IPS-18c (cell line): ENCODE data around the gene RNF208.

Experiments
- H3K4me3 ChIP-seq: 2 replicates; pipeline ENCODE4 v1.7.0; 2013; ENCODE audit warnings: low read depth, mild to moderate bottlenecking, low read length, moderate library complexity; ENCODE audit not compliant: insufficient read depth
- H3K9me3 ChIP-seq: one replicate; pipeline ENCODE4 v1.6.1; 2013; ENCODE audit warnings: mild to moderate bottlenecking, low read length, moderate library complexity; ENCODE audit not compliant: control insufficient read depth, insufficient read depth

RNF208 gene

GRCh38 chr9:137255448-137256114 is 33.5 kb upstream of the RNF208 start:
- Histone ChIP-seq H3K9me3 (no peaks in the 10 kb centered on the region), H3K4me3 (peak overlapping the region; percentile 89)

GRCh38 chr9:137254624-137255447 is 32.8 kb upstream of the RNF208 start, which contains the start of gene NELFB:
NELFB (plus strand) TSS chr9:137255327.
- peak within 1 kb of the TSS; percentile 89 for H3K4me3 ChIP-seq
- H3K9me3 ChIP-seq, result no peaks in the 10 kb centered on the region

DNA sequence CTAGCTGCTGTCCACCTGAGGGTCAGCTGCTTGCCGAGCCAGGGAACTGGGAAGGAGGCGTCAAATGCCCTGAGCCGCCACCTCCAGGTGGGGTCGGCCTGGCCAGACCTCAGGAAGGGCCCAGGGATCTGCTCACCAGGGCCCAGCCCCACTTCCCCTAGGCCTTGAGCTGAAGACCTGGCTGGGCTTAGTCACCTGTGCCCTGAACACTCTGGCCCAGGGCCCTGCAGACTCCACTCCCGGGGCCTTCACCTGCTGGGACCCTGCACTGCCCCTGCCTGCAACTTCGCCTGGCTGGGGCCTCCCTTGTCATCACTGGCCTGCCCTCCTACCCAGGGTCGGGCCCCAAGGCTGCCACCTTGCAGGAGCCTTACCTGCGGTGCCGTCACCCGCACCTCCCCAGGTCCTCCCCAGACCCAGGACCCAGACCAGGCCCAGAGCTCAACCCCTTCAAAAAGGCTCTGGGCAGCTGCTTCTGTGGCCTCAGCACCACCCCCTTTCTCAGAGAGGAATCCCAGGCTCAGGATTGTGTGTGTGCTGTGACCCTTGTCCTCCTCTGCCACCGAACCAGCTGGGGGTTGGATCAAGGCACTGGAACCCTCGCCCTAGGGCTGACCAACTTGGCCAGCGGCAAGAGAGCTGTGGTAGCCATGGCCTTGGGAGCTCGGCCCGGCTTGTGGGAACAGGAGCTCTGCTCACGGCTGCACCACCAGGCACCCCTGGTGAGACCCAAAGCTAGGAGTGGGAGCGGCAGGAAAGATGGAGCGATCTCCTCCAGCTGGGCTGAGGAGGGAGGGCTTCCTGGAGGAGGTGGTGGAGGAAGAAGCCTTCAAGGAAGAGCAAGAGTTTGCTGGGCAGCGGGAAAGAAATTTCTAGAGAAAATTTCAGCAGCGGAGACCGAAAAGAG is 31.9 kb upstream of the RNF208 start:
- no peaks in the 10 kb centered on the region for H3K9me3 ChIP-seq
- peak overlapping the region; percentile 76 for H3K4me3 ChIP-seq

- Histone ChIP-seq H3K9me3 (peaks cover 2% of the 10 kb centered on the region), H3K4me3 (no peak overlapping the region)
Observed at GRCh38 chr9:137252555-137253506, 30.8 kb upstream of the RNF208 start.

DNA sequence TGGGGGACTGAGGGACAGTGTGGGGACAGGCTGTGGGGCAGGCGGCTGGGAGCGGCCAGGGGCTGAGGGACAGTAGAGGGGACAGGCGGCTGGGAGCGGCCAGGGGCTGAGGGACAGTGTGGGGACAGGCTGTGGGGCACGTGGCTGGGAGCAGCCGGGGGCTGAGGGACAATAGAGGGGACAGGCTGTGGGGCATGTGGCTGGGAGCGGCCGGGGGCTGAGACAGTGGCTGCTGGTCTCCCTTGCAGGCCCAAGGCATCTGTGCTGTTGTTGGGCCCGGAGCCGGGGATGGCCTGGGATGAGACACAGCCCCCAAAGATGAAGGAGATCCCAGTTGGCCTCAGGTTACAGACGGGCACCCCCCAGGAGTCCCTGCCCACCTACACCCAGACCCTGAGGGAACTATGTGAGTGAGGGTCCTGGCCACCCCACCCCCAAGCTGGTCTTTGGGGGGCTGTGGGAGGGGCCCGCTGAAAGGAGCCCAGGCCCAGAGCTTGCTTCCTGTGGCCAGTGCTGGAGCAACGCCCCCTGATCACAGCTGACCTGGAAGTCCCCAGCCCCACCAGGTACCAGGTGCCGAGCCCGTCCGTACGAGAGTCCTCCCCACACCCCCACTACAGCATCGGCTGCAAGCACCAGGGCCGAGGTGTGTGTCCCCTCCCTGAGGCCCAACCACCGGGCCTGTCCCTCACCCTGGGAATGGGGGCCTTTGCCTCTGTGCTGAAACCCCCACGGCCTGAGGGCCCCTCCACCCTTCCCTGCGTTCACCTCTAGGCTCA is 29.6 kb upstream of the RNF208 start:
- Histone ChIP-seq H3K9me3 (peaks cover 2% of the 10 kb centered on the region), H3K4me3 (no peak overlapping the region)

GRCh38 chr9:137251194-137251461 is 29.1 kb upstream of the RNF208 start, which contains the start of gene STPG3:
STPG3 (plus strand) TSS chr9:137251286; CDS start chr9:137251287, 1 bp downstream.
- peaks cover 2% of the 10 kb centered on the region for H3K9me3 ChIP-seq
- no peak within 1 kb of the TSS for H3K4me3 ChIP-seq

DNA sequence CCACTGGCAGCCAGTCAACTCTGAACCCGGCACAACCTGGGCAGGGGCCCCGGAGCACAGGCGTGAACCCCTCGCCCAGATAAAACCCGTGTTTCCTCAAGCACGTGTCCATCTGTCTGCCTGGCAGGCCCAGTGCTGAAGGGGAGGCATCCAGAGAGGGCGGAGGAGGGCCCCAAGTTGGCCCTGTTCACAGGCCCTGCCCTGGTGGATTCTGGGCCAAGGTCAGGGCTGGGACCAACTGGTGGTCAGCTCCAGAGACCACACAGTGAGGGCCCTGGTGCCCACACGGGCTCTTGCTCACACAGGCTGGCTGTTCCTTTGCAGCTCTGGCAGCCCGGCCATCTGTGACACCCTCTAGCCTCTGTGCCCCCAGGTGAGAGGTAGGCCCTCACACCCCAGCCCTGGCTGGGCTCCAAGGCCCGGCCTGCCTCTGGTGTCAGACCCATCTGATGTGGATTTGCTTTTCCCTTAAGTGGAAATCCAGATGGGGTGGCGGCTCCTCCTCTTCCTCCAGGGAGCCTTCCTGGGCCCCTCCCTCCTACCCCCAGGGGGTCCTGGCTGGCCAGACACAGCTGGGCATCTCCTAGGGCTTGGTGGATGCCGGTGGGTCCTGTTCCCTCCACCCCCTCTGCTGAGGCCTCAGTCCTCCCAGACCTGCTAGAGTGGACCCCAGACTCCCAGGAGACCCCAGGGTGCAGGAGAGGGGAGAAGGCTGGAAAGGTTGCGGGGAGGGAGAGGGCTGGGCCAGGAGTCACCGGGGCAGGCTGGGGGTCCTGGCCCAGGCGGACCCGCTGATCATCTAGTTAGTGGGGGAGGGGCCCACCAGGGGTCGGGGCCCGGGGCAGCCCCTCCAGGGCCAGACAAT is 28.5 kb upstream of the RNF208 start:
- Histone ChIP-seq H3K9me3 (peaks cover 2% of the 10 kb centered on the region), H3K4me3 (no peak overlapping the region)

DNA sequence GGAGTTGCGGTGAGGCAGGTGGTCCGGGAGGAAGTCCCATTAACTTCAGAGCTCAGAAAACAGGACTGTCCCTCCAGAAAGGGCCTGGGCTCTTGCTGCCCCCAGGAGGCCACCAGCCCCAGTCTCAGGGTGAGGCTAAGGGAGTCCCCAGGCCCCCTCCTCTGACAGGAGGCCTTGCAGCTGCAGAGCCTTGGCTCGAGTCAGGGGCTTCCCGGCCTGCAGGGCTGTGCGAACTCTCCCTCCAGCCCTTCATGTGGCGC is 25.8 kb upstream of the RNF208 start:
- H3K9me3 ChIP-seq, result peaks cover 2% of the 10 kb centered on the region
- H3K4me3 ChIP-seq, result no peak overlapping the region

DNA sequence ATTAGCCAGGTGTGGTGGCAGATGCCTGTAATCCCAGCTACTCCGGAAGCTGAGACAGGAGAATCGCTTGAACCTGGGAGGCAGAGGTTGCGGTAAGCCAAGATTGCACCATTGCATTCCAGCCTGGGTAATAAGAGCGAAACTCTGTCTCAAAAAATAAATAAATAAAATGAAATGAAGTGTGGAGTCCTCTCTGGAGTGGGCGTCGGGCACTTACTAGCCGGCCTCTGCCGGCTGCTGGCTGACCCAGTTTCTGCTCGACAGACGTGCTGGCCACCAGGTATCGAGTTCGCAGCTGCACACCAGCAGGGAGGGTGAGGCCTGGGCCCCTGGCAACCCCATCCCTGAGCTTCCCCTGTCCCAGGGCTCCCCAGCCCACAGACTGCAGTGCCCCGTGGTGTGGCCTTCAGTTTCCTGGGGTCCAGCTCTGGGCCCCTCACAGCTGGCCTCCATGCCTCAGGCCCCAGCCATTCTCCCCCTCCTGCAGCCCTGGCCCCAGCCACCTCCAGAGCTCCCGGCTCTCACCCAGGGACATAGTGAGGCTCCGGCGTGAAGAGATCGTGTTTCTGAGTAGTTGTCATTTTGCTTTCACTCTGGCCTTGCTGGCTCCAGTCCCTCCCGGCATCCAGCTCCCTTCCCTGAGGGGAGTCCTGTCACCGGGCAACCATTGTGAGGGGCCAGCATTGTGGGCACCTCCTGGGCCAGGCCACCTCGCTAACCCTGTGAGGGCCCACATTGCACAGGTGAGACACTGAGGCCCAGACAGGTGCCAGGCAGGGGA is 25.3 kb upstream of the RNF208 start:
- H3K4me3 ChIP-seq, result no peak overlapping the region
- H3K9me3 ChIP-seq, result peaks cover 2% of the 10 kb centered on the region

GRCh38 chr9:137245450-137246421 is 23.7 kb upstream of the RNF208 start:
- peaks cover 2% of the 10 kb centered on the region for H3K9me3 ChIP-seq
- no peak overlapping the region for H3K4me3 ChIP-seq

DNA sequence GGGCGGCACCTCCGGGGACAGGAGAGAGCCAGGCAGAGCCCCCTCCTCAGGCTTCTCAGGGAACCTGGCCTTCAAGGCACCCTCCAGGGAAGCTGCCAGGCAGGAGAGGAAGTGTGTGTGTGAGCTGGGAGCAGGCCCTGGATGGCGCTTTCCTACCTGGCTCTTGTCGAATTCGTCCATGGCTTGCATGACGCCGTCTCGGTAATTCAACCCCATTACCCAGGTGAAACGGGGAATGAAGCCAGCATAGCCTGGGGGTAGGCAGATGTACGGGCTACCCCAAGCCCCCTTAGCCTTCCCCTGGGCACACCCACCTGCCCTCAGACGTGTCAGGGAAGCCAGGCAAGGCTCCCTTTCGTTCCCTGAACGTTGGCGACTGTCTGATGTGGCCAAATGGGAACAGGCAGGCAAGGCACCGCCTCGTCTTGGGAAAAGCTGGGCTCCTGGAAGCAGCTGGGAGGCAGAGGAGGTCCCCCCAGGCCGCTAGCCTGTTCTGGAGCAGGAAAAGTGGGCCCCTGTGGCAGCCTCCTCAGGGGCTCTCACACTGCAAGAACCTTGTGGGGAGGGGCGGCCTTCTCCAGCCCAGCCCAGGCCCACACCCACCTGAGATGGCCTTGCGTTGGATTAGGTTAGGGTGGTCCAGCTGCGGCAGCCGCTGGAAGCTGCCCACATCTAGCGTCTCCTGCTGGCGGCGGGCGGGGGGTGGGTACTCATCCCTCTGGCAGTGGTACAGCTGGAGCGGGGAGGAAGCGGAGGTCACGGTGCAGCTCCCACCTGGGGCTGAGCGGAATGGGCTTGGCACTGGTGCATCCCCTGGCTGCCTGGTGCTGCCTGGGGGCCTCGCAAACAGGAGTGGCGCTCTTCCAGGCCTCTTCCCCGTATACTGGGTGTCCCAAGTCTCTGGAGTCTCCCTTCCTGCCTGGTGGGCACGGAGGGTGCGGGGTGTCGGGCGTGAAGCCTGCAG is 22.7 kb upstream of the RNF208 start:
- Histone ChIP-seq H3K9me3 (peaks cover 2% of the 10 kb centered on the region), H3K4me3 (no peak overlapping the region)

GRCh38 chr9:137243626-137244485 is 21.8 kb upstream of the RNF208 start:
- Histone ChIP-seq H3K9me3 (peaks cover 2% of the 10 kb centered on the region), H3K4me3 (no peak overlapping the region)
